Gastrocnemius medialis (tissue), 4 donors: ENCODE data around the gene DISC1. TPM values are rescaled to one million over a fixed set of nuclear protein-coding genes. Genes with fewer than 3 reads are reported as not detected.

Experiments
- ATAC-seq, 2 donors: fragments of 150-250 bp; one replicate each; pipeline ENCODE4 v1.9.1; 2016
- DNase-seq, 2 donors: peaks; one replicate each; pipeline ENCODE4 v3.0.0-alpha.2; 2019
- H3K27ac ChIP-seq, 4 donors: fragments of 200-600 bp; sonication (generic); 1 replicate in 1 of 4; 2 replicates in 3 of 4; pipeline ENCODE4 v1.5.1; 2016 to 2018; ENCODE audit warnings: mild to moderate bottlenecking in 2 of 4, moderate library complexity in 1 of 4
- H3K27me3 ChIP-seq, 3 donors: fragments of 200-600 bp; sonication (generic) in 2 of 3; 1 replicate in 1 of 3; 2 replicates in 2 of 3; pipeline versions ENCODE4 v1.5.1 to v1.6.0; 2016 to 2019; ENCODE audit warnings: mild to moderate bottlenecking in 1 of 3, moderate library complexity in 1 of 3
- H3K36me3 ChIP-seq, 2 donors: fragments of 200-600 bp; sonication (generic) in 1 of 2; one replicate each; pipeline ENCODE4 v1.5.1; 2017 to 2018
- H3K4me1 ChIP-seq, 2 donors: fragments of 200-600 bp; sonication (generic) in 1 of 2; one replicate each; pipeline ENCODE4 v1.5.1; 2016 to 2017; ENCODE audit warnings: mild to moderate bottlenecking in 2 of 2
- H3K4me3 ChIP-seq, 4 donors: fragments of 200-600 bp; sonication (generic) in 3 of 4; 1 replicate in 1 of 4; 2 replicates in 3 of 4; pipeline ENCODE4 v1.5.1; 2016 to 2019; ENCODE audit warnings: mild to moderate bottlenecking in 2 of 4
- H3K9me3 ChIP-seq, 3 donors: fragments of 200-600 bp; sonication (generic) in 2 of 3; 1 replicate in 1 of 3; 2 replicates in 2 of 3; pipeline ENCODE4 v1.5.1; 2016 to 2019
- CTCF ChIP-seq, 5 experiments: fragments of 450-650 bp in 3 of 5; fragments of 200-600 bp in 2 of 5; sonication (generic) in 2 of 5; IDR thresholded peaks in 4 of 5; conservative IDR thresholded peaks in 1 of 5; 1 replicate in 4 of 5; 2 replicates in 1 of 5; pipeline ENCODE4 v1.5.1; 2016 to 2019; ENCODE audit warnings: antibody characterized with exemption in 5 of 5, mild to moderate bottlenecking in 3 of 5, moderate library complexity in 3 of 5
- POLR2A ChIP-seq, 2 donors: fragments of 450-650 bp; IDR thresholded peaks; one replicate each; pipeline ENCODE4 v1.6.1; 2017; ENCODE audit warnings: antibody characterized with exemption in 2 of 2, mild to moderate bottlenecking in 2 of 2, moderate library complexity in 2 of 2
- in situ Hi-C, 4 donors: fragments of 200-750 bp; cut with MboI; loops; one replicate each; pipeline versions ENCODE4 v1.15.0 to v1.8.0; 2017; ENCODE audit warnings: low sequenced_read_pairs in 4 of 4
- intact Hi-C: fragments of 100-400 bp; cut with DNase I; formaldehyde crosslinking; loops from one replicate; pipeline ENCODE4 v1.15.1; 2023; ENCODE audit warnings: low total_unique reads
- total RNA-seq, 4 donors: library from RNA; depleted of rRNA; stranded (reverse); fragments of >200 nt; gene quantifications; one replicate each; pipeline versions ENCODE4 v1.1.0 to v1.2.3, GENCODE V29; 2016

DISC1 gene
- total RNA-seq, 4 donors from 2014 or later = 2.3 to 5.8 (median 2.6) TPM

- Histone ChIP-seq H3K4me1 (no peaks in the 10 kb centered on the region), H3K27me3 (no peaks in the 10 kb centered on the region), H3K27ac (no peak overlapping the region), H3K36me3 (no peaks in the 10 kb centered on the region), H3K4me3 (no peak overlapping the region), H3K9me3 (no peaks in the 10 kb centered on the region)
- intact Hi-C loops = no loop called here
- in situ Hi-C loops = no loop called here
- no peak for TF ChIP-seq POLR2A (IDR thresholded peaks at IDR 0.05)
- no peak for TF ChIP-seq CTCF (IDR thresholded peaks at IDR 0.05 in 4 of 5, conservative IDR thresholded peaks at IDR 0.05 in 1 of 5)
- DNase-seq = no peak
- no peak for ATAC-seq
Observed at GRCh38 chr1:231991231-231991630, 364.6 kb downstream of the DISC1 start.

GRCh38 chr1:231993968-231994455 lies 367.4 kb downstream of the DISC1 start:
- no peak for ATAC-seq
- H3K36me3 ChIP-seq = no peaks in the 10 kb centered on the region
- no peak overlapping the region for H3K4me3 ChIP-seq
- H3K27me3 ChIP-seq = no peaks in the 10 kb centered on the region
- in situ Hi-C loops (no loop called here), intact Hi-C loops (no loop called here)
- TF ChIP-seq POLR2A (IDR thresholded peaks at IDR 0.05) (no peak), CTCF (IDR thresholded peaks at IDR 0.05 in 4 of 5, conservative IDR thresholded peaks at IDR 0.05 in 1 of 5) (no peak)
- H3K4me1 ChIP-seq = no peaks in the 10 kb centered on the region
- no peak overlapping the region for H3K27ac ChIP-seq
- no peak for DNase-seq
- no peaks in the 10 kb centered on the region for H3K9me3 ChIP-seq

GRCh38 chr1:231998791-231999190 lies 372.2 kb downstream of the DISC1 start:
- no peak for TF ChIP-seq POLR2A (IDR thresholded peaks at IDR 0.05)
- TF ChIP-seq CTCF (IDR thresholded peaks at IDR 0.05 in 4 of 5, conservative IDR thresholded peaks at IDR 0.05 in 1 of 5) = no peak
- in situ Hi-C loops = no loop called here
- no peak overlapping the region for H3K4me3 ChIP-seq
- intact Hi-C loops = no loop called here
- ATAC-seq (no peak), DNase-seq (no peak)
- no peaks in the 10 kb centered on the region for H3K4me1 ChIP-seq
- no peak overlapping the region for H3K27ac ChIP-seq
- H3K27me3 ChIP-seq = no peaks in the 10 kb centered on the region
- H3K9me3 ChIP-seq = no peaks in the 10 kb centered on the region
- no peaks in the 10 kb centered on the region for H3K36me3 ChIP-seq

GRCh38 chr1:232005300-232005699 lies 378.7 kb downstream of the DISC1 start:
- TF ChIP-seq POLR2A (IDR thresholded peaks at IDR 0.05) = no peak
- no peak for TF ChIP-seq CTCF (IDR thresholded peaks at IDR 0.05 in 4 of 5, conservative IDR thresholded peaks at IDR 0.05 in 1 of 5)
- in situ Hi-C loops (no loop called here), intact Hi-C loops (no loop called here)
- no peak for DNase-seq
- ATAC-seq = no peak
- Histone ChIP-seq H3K36me3 (no peaks in the 10 kb centered on the region), H3K27ac (no peak overlapping the region), H3K4me3 (no peak overlapping the region), H3K27me3 (no peaks in the 10 kb centered on the region), H3K9me3 (no peaks in the 10 kb centered on the region), H3K4me1 (no peaks in the 10 kb centered on the region)

- no peak for DNase-seq
- Histone ChIP-seq H3K9me3 (no peaks in the 10 kb centered on the region), H3K36me3 (no peaks in the 10 kb centered on the region), H3K4me1 (peaks cover 7 to 17% of the 10 kb centered on the region in 2 donors), H3K27me3 (no peaks in the 10 kb centered on the region), H3K27ac (no peak overlapping the region), H3K4me3 (no peak overlapping the region)
- TF ChIP-seq CTCF (IDR thresholded peaks at IDR 0.05 in 4 of 5, conservative IDR thresholded peaks at IDR 0.05 in 1 of 5) = no peak
- TF ChIP-seq POLR2A (IDR thresholded peaks at IDR 0.05) = no peak
- intact Hi-C loops (no loop called here), in situ Hi-C loops (no loop called here)
- no peak for ATAC-seq
Observed at GRCh38 chr1:232009741-232010140, 383.2 kb downstream of the DISC1 start.
